HG02973 (cell line): ENCODE data around the gene TMTC2.
"Not testable (repeated sequence)": the region's sequence is repeated elsewhere in the genome, so short reads cannot be mapped to it uniquely, and the experiment has no call there.

Source experiments
- ATAC-seq: cut with Tn5 transposase; IDR thresholded peaks from one replicate; pipeline ENCODE4 v1.9.1; 2021; ENCODE audit warnings: moderate library complexity; ENCODE audit not compliant: unreplicated experiment

Gene TMTC2

DNA sequence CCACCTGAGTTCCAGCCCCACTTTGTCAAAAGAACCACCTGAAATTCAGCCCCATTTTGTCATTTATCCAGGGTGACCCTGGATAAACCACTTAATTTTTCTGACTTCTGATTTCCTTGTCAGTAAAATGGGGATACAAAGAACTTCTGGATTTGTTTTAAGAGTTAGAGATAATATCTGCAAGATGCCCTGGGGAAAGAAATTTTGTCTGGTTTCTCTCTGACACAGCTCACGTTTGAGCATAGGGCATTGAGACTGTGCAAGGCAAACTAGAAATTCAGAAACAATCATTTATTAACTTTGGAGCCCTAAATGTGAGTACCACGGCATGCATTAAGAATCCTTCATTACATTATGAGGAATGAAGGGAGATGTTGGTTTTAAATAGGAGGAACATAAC lies 37.2 kb downstream of the TMTC2 start:
- ATAC-seq: no peak

DNA sequence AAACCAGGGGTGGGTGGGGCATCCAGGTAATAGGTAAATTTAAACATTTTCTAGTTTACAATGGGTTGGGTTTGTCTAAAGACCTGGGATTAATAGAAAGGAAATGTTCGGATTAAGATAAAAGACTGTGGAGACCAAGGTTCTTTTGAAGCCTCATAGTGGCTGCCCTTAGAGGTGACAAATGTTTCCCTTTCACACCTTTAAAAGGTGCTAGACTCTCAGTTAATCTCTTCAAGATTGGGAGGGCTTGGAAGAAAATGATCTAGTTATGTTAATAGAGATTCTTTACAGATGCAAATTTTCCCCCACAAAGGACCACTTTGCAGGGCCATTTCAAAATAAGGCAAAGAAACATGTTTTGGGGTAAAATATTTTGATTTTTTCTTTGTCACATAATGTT lies 39.0 kb downstream of the TMTC2 start:
- no peak for ATAC-seq

DNA sequence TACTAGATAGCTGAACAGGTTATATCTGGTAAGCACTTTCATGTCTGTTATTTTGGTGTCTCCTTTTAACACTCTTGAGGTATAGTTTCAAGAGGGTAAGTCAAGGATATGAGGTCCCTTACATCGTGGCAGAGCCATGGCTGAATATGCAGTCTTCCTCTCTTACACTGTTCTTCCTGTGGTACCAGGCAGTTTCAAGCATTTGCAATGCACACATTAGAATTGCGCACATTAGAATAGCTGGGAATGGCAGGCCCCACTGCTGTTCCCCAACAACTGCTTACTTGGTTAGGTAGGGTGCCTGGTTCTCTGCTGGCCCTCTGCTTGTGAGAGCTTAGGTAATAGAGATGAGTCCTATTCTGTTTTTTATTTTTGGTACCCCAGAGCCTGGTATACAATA lies 41.2 kb downstream of the TMTC2 start:
- ATAC-seq: no peak

DNA sequence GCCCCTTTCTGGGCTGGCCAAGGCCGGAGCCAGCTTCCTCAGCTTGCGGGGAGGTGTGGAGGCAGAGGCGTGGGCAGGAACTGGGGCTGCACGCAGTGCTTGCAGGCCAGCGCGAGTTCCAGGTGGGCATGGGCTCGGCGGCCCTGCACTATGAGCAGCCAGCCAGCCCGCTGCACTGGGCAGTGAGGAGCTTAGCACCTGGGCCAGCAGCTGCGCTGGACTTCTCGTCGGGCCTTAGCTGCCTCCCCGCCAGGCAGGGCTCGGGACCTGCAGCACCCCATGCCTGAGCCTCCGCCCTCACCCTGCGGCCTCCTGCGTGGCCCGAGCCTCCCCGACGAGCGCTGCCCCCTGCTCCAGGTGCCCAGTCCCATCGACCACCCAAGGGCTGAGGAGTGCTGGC lies 42.0 kb downstream of the TMTC2 start:
- ATAC-seq: no peak

DNA sequence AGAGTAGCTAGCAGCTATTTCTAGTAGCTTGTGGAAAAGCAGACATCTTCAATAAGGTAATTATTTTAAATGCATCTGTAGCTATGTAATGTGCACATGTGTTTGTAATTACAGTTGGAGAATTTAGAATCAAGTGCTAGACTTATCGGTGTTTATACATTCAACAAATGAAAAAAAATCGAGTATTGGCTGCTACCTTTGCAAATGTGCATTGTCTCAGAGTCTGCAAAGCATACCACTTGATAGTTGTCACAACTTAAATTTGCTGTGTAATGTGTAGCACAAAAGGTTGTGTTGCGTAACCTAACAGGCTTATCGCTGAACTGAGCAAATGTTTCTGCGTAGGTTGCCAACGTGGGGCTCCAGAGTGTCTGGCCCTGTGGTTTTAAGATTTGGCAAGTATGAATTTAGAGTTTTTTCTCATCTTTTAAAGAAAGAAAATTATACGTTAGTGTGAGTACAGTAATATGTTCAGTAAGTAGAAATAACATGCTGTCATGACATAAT lies 44.3 kb downstream of the TMTC2 start:
- no peak for ATAC-seq

DNA sequence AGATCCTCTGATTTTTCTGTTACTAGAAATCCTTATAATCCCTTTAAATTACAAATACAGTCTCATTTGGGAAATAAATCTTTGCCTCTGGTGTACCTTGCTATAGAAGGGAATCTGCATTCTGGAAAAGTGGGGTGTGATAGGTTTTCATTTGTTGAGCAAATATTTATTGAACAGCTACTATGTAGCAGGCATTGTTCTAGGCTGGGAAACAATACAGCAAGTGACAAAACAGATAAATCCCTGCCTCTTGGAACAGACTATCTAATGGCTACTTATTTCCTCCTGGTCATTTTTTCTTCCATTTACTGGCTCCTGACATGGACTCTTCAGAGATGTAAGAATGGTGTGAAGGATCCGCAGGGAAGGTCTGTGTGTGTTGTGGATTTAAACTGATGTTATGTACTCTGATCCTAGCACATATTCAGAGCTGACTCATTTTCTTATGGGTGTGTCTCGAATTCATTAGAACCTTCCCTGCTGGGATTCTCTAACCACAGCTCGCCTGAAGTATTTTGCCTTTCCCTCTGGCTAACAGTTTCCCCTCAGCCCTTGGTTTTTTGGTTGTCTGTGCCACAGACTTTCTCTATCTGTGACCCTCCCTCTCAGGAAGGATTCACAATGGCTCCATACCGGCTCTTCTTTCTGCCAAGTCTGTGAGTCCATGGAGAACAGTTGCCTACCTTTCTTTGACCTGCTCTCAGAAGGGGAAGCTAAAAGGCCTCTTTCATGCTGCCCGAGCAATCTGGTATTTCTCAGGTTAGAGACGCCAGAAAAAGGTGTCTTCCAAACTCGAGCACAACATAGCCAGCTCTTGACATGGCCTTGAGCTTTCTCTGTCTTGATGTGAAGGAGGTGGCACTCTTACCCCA lies 53.7 kb downstream of the TMTC2 start:
- ATAC-seq: no peak

DNA sequence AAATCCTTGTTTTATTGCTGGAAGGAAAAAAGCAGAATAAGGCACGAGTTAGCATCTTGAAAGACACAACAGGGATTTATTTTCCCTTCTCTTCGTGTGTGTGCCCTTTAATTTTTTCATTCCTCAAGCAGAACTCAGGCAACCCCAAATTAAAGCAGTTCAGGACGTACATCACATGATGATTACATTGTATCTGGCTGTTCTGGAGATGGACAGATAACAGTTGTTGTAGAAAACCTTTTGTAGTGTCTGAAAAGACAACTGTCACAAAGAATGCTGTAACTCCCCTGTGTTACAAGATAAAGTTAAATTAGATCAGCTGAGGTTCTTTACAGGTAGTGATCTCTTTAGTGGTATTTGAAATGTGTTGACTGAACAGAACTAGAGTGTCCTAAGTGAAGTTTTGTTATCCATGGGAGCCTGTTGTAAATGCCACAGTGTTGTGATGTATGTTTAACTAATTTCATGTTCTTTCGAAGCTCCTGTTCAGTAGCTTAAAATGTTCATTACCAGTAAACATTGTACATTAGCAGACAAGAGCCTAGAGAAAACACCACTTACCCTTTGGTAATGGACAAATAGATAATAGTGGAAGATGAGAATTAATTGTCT lies 58.5 kb downstream of the TMTC2 start:
- ATAC-seq: no peak

DNA sequence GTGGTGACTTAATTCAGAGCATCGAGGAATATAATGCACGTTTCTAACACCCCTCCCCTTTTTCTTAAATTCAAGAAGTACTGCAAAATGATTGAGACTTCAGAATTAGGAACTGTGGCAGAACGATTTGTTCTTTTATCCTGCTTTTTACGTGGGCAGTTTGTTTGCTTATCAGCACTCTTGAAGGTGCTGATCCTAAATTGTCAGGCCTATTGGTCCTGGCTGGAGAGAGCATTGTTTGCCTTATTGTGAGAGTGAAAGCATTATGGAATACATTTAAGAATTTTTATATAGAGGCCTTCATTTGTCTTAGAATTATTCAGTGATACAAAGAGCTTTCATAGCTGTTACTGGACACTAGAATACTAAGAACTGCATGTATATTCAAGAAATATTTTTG lies 59.1 kb downstream of the TMTC2 start:
- no peak for ATAC-seq

DNA sequence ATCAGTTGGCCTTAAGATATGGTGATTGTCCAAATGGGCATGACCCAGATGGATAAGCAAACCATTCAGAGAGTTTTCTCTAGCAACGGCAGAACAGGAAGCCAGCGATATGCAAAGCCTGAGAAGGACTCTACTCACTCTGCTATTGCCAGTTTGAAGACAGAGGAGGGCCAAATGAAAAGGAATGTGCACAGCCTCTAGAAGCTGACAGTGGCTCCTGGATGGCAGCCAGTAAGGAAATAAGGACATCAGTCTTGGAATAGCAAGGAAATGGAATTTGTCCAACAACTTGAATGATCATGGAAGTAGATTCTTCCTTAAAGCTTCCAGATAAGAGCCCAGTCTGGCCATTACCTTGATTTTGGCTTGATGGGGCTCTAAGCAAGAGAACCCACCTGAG lies 60.0 kb downstream of the TMTC2 start:
- ATAC-seq: no peak

DNA sequence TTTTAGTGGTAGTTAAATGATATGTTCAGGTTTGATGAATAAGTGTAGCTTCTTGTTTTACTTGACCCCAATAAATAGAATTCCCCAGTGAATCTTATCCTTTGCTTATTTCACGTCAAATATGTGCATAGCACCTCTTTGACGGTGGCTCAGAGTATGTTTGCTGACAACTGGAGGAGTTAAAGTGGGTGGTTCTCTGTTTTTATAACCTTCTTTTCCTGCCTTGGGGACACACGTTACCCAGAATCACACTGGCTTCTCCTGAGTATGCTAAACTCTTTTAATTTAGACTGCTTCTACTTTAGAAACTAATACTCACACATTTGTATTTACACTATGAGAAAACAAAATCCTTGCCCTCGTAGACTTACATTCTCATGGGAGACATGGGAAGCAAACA lies 62.3 kb downstream of the TMTC2 start:
- ATAC-seq: no peak

DNA sequence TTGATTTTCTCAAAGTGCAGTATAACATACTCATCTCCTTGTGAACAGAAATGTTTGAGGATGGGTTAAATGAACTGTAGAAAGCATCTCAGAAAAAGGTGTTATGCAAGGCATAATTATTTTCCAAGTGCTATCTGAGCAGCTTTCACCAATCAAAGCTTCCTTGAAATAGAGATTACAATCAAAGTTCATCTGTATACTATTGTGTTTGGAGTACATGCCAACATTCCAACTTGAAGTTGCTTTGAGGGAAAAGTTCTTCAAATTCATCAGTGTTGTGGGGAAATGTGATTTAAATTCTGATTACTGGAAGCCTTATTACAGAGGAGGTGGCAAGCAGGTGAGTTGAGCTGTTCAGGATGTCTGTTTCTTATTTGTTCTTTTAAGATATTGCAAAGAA lies 68.2 kb downstream of the TMTC2 start:
- ATAC-seq: no peak

DNA sequence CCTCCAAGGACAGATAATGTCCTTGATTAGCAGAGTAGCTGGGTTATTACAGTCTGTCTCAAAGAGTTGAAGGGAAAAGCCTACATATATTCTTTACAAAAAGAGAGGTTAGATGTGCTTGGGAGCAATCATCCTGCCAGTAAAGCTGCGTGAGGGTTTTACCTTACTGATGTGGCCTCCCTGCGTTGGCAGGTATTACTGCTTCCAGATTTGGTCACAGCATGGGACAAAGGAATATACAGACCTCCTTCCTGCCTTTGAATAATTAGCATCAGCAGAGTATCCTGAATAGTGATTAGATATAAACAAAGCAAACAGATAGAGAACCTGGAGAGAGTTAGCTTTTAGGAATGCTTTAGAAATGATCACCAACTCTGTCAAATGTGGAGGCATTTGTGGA lies 69.6 kb downstream of the TMTC2 start:
- no peak for ATAC-seq

DNA sequence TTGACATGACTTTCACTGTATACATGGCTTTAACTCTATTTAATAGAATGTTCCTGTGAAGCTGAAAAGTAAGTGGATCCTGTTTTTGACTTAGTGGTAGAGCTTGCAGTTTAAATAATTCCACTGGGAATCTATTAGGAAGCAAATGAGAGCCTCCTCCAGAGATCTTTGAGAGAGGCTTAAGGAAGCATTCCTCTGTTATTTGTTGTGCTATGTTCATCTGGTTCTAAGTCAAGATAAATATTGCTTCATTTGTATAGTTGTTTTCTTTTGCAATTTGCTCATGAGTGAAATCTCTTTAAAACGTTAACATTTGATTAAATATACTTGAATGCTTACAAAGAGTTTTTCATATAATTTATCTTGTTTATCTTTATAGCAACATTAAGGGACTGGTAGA lies 70.4 kb downstream of the TMTC2 start:
- no peak for ATAC-seq

DNA sequence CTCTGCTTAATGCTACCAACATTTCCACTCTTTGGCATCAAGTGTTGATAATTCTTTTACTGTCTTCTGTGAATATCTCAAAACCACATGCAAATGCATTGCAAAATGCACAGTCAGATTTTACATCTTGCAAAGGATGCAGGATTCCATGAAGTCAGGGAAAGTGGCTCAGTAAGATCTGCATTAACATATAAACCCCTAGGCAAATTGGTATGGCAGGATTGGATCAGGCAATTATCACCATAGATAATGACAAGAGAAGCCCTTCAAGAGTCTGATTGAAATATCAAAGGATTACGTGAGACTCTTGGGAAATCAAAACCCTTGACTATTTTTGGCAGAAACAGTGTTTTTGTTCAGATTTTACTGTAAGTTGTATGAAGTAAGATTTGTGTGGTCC lies 71.0 kb downstream of the TMTC2 start:
- no peak for ATAC-seq

DNA sequence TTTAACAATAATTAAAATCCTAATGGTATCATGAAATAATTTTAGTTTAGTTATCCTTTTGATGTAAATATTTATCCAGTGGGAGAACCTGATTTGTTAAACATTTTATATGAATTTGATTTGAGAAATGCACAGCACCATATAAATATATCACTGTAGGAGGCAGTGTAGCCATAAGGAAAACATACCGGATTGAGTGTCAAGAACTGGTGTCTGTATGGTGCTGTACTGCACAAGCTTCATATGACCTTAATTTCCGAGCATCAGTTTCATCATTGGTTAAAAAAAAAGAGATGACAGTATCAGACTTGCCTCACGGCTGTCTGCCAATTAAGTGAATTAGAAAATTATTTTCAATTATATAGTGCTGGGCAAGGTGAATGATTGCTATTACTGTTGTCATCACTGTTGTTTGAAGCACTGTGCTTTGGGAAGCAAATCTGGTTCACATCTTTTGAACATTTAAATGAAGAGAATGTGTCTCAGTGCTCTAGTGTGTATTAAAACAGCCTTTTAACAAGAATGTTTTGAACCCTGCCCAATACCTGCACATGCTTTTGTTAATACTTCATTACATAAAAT lies 72.1 kb downstream of the TMTC2 start:
- no peak for ATAC-seq

DNA sequence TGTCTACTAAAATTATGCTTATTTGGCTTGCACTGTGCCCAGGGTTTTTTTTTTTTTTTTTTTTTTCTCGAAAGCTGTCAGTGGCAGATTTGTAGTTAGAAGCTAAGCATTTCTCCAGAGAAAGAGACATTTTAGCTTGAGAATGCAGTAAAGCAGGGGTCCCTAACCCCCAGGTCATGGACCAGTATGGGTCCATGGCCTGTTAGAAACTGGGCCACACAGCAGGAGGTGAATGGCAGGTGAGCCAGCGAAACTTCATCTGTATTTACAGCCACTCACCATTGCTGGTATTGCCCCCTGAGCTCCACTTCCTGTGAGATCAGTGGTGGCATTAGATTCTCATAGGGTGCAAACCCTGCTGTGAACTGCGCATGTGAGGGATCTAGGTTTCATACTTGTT lies 73.7 kb downstream of the TMTC2 start:
- ATAC-seq: no peak

DNA sequence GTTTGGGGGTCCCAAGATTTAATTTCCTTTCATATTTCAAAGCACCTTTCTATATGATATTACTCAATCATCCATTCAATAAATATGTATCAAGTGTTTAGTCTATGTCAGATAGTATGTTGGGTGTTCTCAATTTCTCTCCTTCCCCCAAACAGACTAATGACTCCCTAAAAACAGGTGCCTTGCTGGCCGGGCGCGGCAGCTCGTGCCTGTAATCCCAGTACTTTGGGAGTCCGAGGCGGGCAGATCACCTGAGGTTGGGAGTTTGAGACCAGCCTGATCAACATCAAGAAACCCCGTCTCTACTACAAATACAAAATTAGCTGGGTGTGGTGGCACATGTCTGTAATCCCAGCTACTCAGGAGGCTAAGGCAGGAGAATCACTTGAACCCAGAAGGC lies 78.5 kb downstream of the TMTC2 start:
- not testable (repeated sequence) for ATAC-seq

DNA sequence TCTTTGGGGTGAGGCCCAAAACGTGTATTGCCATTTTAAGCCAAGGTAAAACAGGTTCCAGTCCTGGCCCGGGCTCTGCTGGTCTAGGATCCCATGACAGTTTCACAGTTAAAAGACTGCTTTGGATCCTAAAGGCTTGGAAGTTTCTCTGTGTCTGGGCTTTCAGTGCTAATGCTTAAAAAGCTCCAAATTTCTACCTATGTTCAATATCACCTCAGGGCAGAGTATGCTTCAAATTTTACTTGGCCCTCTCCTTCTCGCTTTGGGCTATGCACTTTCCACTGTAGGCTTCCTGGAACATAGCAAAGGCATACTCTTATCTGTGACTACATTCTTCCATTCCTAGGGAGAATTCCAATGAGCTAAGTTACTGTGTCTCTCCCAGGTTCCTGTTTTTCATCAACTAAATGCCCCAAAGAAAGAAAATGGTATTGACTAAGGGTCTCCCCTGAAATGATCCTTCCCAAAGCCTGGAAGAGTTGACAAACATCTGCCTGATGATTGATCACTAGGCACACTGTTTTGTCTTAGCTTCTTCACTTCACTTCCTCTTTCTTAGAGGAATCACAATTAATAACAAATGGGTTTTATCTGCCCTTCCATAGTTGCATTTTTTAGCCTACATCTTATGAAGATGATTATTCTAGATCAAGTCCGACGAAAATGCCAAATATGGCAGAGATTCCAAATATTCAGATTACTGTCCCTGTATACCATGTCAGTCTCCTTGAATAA lies 79.4 kb downstream of the TMTC2 start:
- ATAC-seq: no peak

DNA sequence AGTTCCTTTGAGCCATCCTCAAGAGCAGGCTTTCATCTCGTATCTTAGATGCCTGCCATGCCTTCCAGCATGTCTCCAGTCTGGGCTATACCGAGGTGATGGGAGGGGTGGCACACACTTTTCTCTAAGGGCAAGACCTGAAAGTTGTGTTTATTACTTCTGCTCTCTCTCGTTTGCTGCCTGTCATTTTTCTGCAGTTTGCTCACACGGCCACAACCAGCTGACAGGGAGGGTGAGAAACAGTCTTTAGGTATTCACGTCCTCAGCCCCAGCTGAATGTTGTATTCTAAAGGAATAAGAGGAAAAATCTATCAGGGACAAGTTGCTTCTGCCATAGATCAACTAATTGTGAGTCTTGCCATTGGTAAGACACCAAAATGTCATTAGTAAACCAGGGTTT lies 88.0 kb downstream of the TMTC2 start:
- no peak for ATAC-seq

DNA sequence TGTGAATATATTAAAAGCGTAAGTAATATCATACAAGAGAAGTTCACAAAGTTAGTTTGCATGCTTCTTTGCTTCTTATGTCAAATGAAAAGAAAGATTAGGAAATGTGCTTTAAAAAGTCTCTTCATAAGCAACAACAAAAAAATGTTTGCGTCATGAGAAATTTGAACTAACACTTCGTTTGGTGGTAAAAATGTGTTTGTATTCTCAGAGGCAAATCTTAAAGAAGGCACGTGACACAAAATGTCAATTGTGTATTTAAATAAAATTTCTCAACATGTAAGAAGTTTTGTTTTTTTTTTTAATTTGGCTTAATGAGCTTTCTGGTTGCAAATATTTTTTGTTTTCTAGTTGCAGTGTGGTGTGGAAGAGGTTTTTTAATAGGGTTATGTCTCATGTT lies 93.8 kb downstream of the TMTC2 start:
- ATAC-seq: no peak

DNA sequence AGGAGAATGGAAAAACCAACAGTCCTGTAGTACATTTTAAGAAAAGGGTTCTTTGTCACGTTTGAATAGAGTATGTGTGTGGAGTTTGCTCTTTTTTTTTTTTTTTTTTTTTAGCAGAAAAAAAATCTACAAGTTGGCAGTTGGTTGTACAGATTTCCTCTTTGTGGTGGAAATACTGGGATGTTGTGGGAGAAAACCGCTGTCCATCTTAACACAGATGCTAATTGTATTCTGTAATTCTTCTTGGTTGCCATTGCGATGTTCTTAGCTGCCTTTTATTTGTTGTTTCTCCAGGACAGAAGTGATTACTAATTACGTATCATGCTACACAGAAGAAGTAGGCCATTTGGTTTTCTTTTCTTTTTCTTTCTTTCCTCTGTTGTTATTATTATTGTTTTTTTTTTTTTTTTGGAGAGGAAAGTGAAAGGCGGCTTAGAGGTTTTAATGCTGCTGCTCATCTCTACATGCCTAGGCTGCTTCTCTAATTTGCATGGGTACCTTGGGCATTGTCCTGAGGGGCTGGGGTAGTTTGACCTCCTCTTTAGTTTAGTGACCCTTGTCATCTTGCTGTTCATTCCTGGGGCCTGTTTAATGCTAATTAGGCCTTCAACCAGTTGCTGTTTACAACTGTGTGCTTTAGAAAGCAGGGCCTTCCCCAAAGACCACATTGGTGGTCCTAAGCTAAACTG lies 94.7 kb downstream of the TMTC2 start:
- ATAC-seq: no peak
